Activated naive CD8-positive, alpha-beta T cell (primary cell): ENCODE data around the gene ADD1.
A peak's percentile ranks its signal among the peaks of the same experiment; 100 is the strongest.

Source experiments
- H3K27ac Mint-ChIP-seq: one replicate; pipeline ENCODE4 v1.8.0; 2021; ENCODE audit warnings: mixed read lengths
- H3K27me3 Mint-ChIP-seq: one replicate; pipeline ENCODE4 v1.8.0; 2021; ENCODE audit warnings: mixed read lengths
- H3K36me3 Mint-ChIP-seq: one replicate; pipeline ENCODE4 v1.8.0; 2021; ENCODE audit warnings: mixed read lengths
- H3K4me1 Mint-ChIP-seq: one replicate; pipeline ENCODE4 v1.8.0; 2021; ENCODE audit warnings: low read depth, mixed read lengths
- H3K4me3 Mint-ChIP-seq: one replicate; pipeline ENCODE4 v1.8.0; 2021; ENCODE audit warnings: mild to moderate bottlenecking, mixed read lengths
- H3K9me3 Mint-ChIP-seq: one replicate; pipeline ENCODE4 v1.8.0; 2021; ENCODE audit warnings: low read depth, mixed read lengths

Gene ADD1

GRCh38 chr4:2834001-2834921 lies 9.4 kb upstream of the ADD1 start:
- no peak overlapping the region for H3K4me3 Mint-ChIP-seq
- H3K27ac Mint-ChIP-seq = peak overlapping the region; percentile 16
- H3K4me1 Mint-ChIP-seq = peaks cover 47% of the 10 kb centered on the region
- H3K9me3 Mint-ChIP-seq = no peaks in the 10 kb centered on the region
- no peaks in the 10 kb centered on the region for H3K27me3 Mint-ChIP-seq
- H3K36me3 Mint-ChIP-seq = no peaks in the 10 kb centered on the region

DNA sequence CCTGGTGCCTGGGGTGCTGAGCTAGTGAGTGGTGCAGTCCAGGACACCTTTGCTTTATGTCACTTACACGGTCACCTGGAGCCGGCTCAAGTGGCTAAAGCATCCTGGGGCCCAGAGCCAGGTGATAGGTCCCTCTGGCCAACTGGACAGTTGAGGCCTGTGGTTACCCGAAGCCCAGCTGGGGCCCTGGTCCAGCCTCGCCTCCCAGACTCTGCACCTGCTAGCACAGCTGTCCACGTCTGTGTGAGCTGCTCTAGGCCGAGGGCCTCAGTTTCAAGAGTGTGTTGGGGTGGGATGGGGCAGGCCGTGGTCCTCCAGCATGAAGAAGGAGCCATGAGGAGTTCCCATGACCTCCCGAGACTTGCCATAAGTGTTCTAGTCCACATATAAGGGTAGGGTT lies 7.7 kb upstream of the ADD1 start:
- Mint-ChIP-seq H3K4me3 (no peak overlapping the region), H3K36me3 (no peaks in the 10 kb centered on the region), H3K9me3 (no peaks in the 10 kb centered on the region), H3K27me3 (no peaks in the 10 kb centered on the region), H3K4me1 (peaks cover 57% of the 10 kb centered on the region), H3K27ac (peak overlapping the region; percentile 54)

GRCh38 chr4:2836391-2836859 lies 7.2 kb upstream of the ADD1 start:
- H3K4me3 Mint-ChIP-seq = no peak overlapping the region
- peaks cover 58% of the 10 kb centered on the region for H3K4me1 Mint-ChIP-seq
- peak overlapping the region; percentile 54 for H3K27ac Mint-ChIP-seq
- no peaks in the 10 kb centered on the region for H3K9me3 Mint-ChIP-seq
- no peaks in the 10 kb centered on the region for H3K27me3 Mint-ChIP-seq
- no peaks in the 10 kb centered on the region for H3K36me3 Mint-ChIP-seq

GRCh38 chr4:2837110-2837903 lies 6.3 kb upstream of the ADD1 start:
- H3K4me3 Mint-ChIP-seq = peak overlapping the region; percentile 90
- H3K27ac Mint-ChIP-seq = peak overlapping the region; percentile 96
- H3K36me3 Mint-ChIP-seq = no peaks in the 10 kb centered on the region
- H3K4me1 Mint-ChIP-seq = peaks cover 58% of the 10 kb centered on the region
- H3K27me3 Mint-ChIP-seq = no peaks in the 10 kb centered on the region
- H3K9me3 Mint-ChIP-seq = no peaks in the 10 kb centered on the region

DNA sequence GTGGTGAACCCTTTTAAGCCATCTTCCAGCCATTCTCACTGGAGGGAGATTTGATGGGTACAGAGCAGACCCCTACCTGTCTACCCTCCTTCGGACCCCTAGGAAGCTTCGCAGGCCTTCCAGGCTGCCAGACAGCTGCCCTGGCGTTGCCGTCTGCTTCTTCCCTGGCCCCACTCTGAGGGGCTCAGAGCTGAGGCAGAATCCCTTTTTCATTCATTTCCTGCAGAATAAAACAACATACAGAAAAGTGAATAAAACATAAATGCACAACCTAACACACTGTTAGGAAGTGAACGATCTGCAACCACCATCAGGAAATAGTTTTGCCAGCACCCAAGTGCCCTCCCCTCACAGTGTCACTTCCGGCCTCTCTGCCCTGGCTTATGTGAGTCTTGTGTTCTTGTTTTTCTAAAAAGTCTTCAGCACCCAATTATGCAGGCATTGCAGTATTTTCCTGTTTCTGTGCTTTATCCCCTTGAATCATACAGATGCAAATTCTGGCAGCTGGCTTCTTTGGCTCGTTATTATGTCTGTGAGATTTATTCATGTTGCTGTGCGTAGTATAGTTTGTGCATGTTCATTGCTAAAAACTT lies 5.6 kb upstream of the ADD1 start:
- Mint-ChIP-seq H3K27ac (peak overlapping the region; percentile 96), H3K4me1 (peaks cover 64% of the 10 kb centered on the region), H3K9me3 (no peaks in the 10 kb centered on the region), H3K27me3 (no peaks in the 10 kb centered on the region), H3K4me3 (peak overlapping the region; percentile 90), H3K36me3 (no peaks in the 10 kb centered on the region)

DNA sequence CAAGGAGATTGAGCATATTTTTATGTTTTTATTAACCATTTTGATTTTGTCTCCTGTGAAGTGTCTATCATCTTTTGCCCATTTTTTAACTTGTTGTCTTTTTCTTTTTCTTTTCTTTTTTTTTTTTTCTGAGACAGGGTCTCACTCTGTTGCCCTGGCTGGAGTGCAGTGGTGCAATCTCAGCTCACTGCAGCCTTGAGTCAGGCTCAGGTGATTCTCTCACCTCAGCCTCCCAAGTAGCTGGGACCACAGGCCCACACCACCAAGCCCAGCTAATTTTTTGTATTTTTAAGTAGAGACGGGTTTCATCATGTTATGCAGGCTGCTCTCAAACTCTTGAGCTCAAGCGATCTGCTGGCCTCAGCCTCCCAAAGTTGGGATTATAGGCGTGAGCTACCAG lies 4.6 kb upstream of the ADD1 start:
- no peaks in the 10 kb centered on the region for H3K27me3 Mint-ChIP-seq
- peak overlapping the region; percentile 96 for H3K27ac Mint-ChIP-seq
- no peaks in the 10 kb centered on the region for H3K36me3 Mint-ChIP-seq
- no peaks in the 10 kb centered on the region for H3K9me3 Mint-ChIP-seq
- peak overlapping the region; percentile 90 for H3K4me3 Mint-ChIP-seq
- peaks cover 64% of the 10 kb centered on the region for H3K4me1 Mint-ChIP-seq

GRCh38 chr4:2842687-2843262 lies 869 bp upstream of the ADD1 start:
- H3K4me3 Mint-ChIP-seq = peak overlapping the region; percentile 84
- peak overlapping the region; percentile 79 for H3K27ac Mint-ChIP-seq
- no peaks in the 10 kb centered on the region for H3K27me3 Mint-ChIP-seq
- H3K4me1 Mint-ChIP-seq = peaks cover 60% of the 10 kb centered on the region
- no peaks in the 10 kb centered on the region for H3K36me3 Mint-ChIP-seq
- no peaks in the 10 kb centered on the region for H3K9me3 Mint-ChIP-seq

- Mint-ChIP-seq H3K36me3 (no peaks in the 10 kb centered on the region), H3K27ac (peak overlapping the region; percentile 87), H3K4me1 (peaks cover 59% of the 10 kb centered on the region), H3K4me3 (peak overlapping the region; percentile 89), H3K9me3 (no peaks in the 10 kb centered on the region), H3K27me3 (no peaks in the 10 kb centered on the region)
Observed at GRCh38 chr4:2843941-2844584, 419 bp downstream of the ADD1 start.

DNA sequence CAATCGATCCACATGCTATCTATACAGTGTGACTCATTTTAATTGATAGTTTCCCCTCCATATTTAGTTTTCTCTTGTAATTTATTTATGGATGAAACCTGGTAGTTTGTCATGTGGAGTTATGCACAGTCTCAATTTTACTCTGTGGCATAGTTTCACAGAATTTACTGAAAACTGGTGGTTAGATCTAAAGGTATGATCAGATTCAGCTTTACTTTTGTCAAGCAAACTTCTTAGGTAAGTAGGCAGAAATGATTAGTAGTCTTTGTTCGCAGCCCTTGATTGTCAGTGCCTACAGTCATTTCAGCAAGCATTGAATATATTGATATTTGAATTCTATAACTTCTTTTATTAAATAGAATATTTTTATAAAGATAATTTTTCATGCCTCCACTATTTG lies 2.5 kb downstream of the ADD1 start:
- Mint-ChIP-seq H3K9me3 (no peaks in the 10 kb centered on the region), H3K4me1 (peaks cover 66% of the 10 kb centered on the region), H3K4me3 (peak overlapping the region; percentile 89), H3K27ac (peak overlapping the region; percentile 79), H3K36me3 (no peaks in the 10 kb centered on the region), H3K27me3 (no peaks in the 10 kb centered on the region)

DNA sequence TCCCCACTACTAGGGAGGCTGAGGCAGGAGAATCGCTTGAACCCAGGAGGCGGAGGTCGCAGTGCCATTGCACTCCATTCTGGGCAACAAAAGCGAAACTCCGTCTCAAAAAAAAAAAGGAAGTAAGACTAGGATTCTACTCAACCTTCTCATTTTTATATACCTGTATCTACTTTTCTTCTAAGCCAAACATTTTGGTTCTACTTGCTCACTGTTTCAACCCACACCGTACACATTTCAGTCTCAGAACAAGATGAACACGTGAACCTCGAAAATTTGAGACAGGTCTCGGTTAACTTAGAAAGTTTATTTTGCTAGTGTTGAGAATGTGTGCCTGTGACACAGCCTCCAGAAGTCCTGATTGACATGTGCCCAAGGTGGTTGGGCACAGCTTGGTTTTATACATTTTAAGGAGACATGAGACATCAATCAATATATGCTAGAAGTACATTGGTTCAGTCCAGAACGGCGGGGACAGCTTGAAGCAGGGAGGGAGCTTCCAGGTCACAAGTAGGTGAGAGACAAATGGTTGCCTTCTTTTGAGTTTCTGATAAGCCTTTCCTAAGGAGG lies 3.7 kb downstream of the ADD1 start:
- H3K9me3 Mint-ChIP-seq = no peaks in the 10 kb centered on the region
- H3K27me3 Mint-ChIP-seq = no peaks in the 10 kb centered on the region
- H3K4me1 Mint-ChIP-seq = peaks cover 76% of the 10 kb centered on the region
- H3K36me3 Mint-ChIP-seq = no peaks in the 10 kb centered on the region
- H3K4me3 Mint-ChIP-seq = peak overlapping the region; percentile 40
- H3K27ac Mint-ChIP-seq = peak overlapping the region; percentile 83

DNA sequence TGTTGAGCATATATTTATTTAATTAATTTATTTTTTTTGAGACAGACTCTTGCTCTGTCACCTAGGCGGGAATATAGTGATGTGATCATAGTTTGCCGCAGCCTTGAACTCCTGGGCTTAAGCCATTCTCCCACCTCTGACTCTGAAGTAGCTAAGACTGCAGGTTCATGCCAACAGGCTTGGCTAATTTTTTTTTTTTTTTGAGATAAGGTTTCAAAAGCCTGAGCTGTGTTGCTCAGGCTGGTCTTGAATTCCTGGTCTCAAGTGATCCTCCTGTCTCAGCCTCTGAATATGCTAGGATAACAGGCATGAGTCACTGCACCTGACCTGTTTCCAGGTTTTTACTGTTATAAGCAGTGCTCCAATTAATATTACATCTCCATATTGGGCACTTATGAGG lies 4.8 kb downstream of the ADD1 start:
- Mint-ChIP-seq H3K4me1 (peaks cover 77% of the 10 kb centered on the region), H3K27ac (no peak overlapping the region), H3K27me3 (no peaks in the 10 kb centered on the region), H3K36me3 (no peaks in the 10 kb centered on the region), H3K4me3 (no peak overlapping the region), H3K9me3 (no peaks in the 10 kb centered on the region)

DNA sequence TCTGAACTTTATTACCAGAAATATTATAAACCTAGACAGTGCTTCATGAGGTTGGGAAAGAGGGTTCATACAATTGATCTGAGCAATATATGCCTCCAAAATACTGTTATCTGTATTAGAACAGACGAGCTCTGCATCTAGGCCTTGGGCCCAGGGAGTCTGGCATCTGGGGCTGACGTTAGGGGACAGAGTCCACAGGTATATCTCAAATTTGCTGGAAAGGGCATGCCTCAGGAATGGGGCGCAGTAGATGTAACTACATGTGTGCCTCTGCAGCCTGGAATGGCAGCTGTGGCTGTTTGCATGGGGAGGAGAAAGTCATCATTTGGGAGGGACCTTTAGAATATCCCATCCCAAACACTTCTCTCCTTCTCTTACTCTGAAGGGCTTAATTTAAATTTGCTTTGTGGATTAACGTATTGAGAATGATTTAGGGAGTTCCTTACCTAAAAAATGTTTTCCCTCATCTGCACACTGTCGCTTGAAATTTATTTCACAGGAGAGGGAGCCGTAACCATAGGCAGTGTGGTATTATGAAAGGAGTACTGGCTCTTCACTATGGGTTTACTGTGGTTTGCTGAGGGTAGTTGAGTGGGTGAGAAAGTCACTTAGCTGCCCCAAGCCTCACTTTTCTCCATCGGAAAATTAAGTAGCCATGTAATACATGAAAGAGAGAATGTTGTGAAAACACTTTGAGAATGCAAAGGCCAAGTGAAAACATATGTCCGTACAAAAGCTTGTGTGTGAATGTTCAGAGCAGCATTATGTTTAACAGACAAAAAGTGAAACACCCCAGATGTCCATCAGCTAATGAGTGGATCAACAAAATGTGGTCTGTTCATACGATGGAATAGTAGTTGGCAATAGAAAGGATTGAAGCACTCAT lies 5.9 kb downstream of the ADD1 start:
- no peaks in the 10 kb centered on the region for H3K9me3 Mint-ChIP-seq
- H3K4me3 Mint-ChIP-seq = peak overlapping the region; percentile 15
- no peaks in the 10 kb centered on the region for H3K36me3 Mint-ChIP-seq
- H3K27me3 Mint-ChIP-seq = no peaks in the 10 kb centered on the region
- H3K4me1 Mint-ChIP-seq = peaks cover 83% of the 10 kb centered on the region
- H3K27ac Mint-ChIP-seq = peak overlapping the region; percentile 79
